GM10248 (cell line): ENCODE measurements around the gene JOSD1.

ENCODE experiments used
- CTCF ChIA-PET: fragments of 300-600 bp; sonication (Branson Sonifier 250); formaldehyde crosslinking; extraction: SDS; loops from one replicate; lab custom pipeline; 2021; ENCODE audit warnings: antibody characterized with exemption; lab: Yijun Ruan, JAX
- POLR2A ChIA-PET: fragments of 350-650 bp; sonication (Branson Sonifier 250); formaldehyde crosslinking; extraction: SDS; loops from one replicate; lab custom pipeline; 2020; ENCODE audit warnings: antibody characterized with exemption; lab: Yijun Ruan, JAX
- DNase-seq: peaks from one replicate; pipeline ENCODE4 v3.0.0; 2012; ENCODE audit errors: extremely low spot score
- CTCF ChIP-seq: IDR thresholded peaks from 2 replicates; pipeline ENCODE4 v1.5.1; 2012; ENCODE audit warnings: mild to moderate bottlenecking, low read depth; ENCODE audit errors: extremely low read depth, missing control alignments, control extremely low read depth

The JOSD1 gene

GRCh38 chr22:38698407-38699094 lies 2.2 kb downstream of the JOSD1 start:
- TF ChIP-seq CTCF, result no peak
- POLR2A ChIA-PET, result interaction anchor here (1.2 to 1.7 kb wide), 2 partner anchors 10 to 17 kb away, joined by 3 to 5 read pairs; partner anchors contain the start of gene TOMM22
- DNase-seq, result no peak
- CTCF ChIA-PET, result interaction anchor here (1.5 to 6.2 kb wide), 3 partner anchors 9 to 35 kb away, joined by 3 to 48 read pairs (median 9); partner anchors contain the start of gene TOMM22

- no peak for DNase-seq
- no peak for TF ChIP-seq CTCF
- ChIA-PET CTCF (interaction anchor here (1.3 to 6.2 kb wide), 3 partner anchors 8 to 645 kb away, joined by 4 to 48 read pairs (median 9); partner anchors contain the start of gene TOMM22), POLR2A (no interaction called here)
Observed at GRCh38 chr22:38697425-38698089, 3.2 kb downstream of the JOSD1 start.

- DNase-seq, result no peak
- POLR2A ChIA-PET, result no interaction called here
- no peak for TF ChIP-seq CTCF
- CTCF ChIA-PET, result interaction anchor here (1.3 to 6.2 kb wide), 3 partner anchors 9 to 645 kb away, joined by 4 to 48 read pairs (median 10); partner anchors contain the start of genes GTPBP1 and TOMM22
Observed at GRCh38 chr22:38696606-38697424, 3.9 kb downstream of the JOSD1 start.

GRCh38 chr22:38694940-38695339 lies 5.8 kb downstream of the JOSD1 start:
- ChIA-PET POLR2A (no interaction called here), CTCF (interaction anchor here (1.5 to 6.2 kb wide), 3 partner anchors 11 to 25 kb away, joined by 5 to 48 read pairs (median 10); partner anchors contain the start of genes GTPBP1 and TOMM22)
- no peak for DNase-seq
- TF ChIP-seq CTCF, result no peak

GRCh38 chr22:38694049-38694448 lies 6.7 kb downstream of the JOSD1 start:
- TF ChIP-seq CTCF, result no peak
- DNase-seq, result no peak
- CTCF ChIA-PET, result interaction anchor here (1.3 to 2.7 kb wide), 2 partner anchors 12 to 15 kb away, joined by 3 to 16 read pairs; partner anchors contain the start of gene TOMM22
- POLR2A ChIA-PET, result interaction anchor here (0.6 kb wide), 1 partner anchor 21 kb away, joined by 3 read pairs; no protein-coding TSS in a partner anchor
